Activated T-cell treated with anti-CD3 and anti-CD28 coated beads for 1 hour (primary cell): ENCODE measurements around the gene TLX2.

ENCODE experiments used
- DNase-seq: peaks from one replicate; pipeline ENCODE4 v3.0.0-alpha.2; 2020; ENCODE audit warnings: low read depth

TLX2 gene

GRCh38 chr2:74531666-74532065 lies 17.4 kb downstream of the TLX2 start:
- DNase-seq, result no peak

- no peak for DNase-seq
These were observed 18.0 kb downstream of the TLX2 start for GRCh38 chr2:74532222-74532621.

GRCh38 chr2:74533464-74533863 lies 19.2 kb downstream of the TLX2 start:
- DNase-seq, result no peak

- no peak for DNase-seq
These were observed 20.2 kb downstream of the TLX2 start for GRCh38 chr2:74534411-74534810.

GRCh38 chr2:74535440-74535965 lies 21.3 kb downstream of the TLX2 start:
- DNase-seq, result no peak

GRCh38 chr2:74536166-74536950 lies 22.1 kb downstream of the TLX2 start:
- DNase-seq, result no peak

- no peak for DNase-seq
These were observed 22.9 kb downstream of the TLX2 start for GRCh38 chr2:74537140-74537539.

- DNase-seq, result no peak
These were observed 24.7 kb downstream of the TLX2 start for GRCh38 chr2:74538881-74539339.

- DNase-seq, result no peak
These were observed 26.0 kb downstream of the TLX2 start for GRCh38 chr2:74540291-74540690.

- no peak for DNase-seq
These were observed 28.7 kb downstream of the TLX2 start for GRCh38 chr2:74542978-74543377.

- no peak for DNase-seq
These were observed 30.4 kb downstream of the TLX2 start for GRCh38 chr2:74544634-74545033.

- DNase-seq, result no peak
These were observed 31.8 kb downstream of the TLX2 start for GRCh38 chr2:74546004-74546403.

GRCh38 chr2:74548285-74548899 lies 34.1 kb downstream of the TLX2 start:
- no peak for DNase-seq

GRCh38 chr2:74548900-74549826 lies 34.9 kb downstream of the TLX2 start:
- DNase-seq, result no peak

GRCh38 chr2:74550231-74550630 lies 36.0 kb downstream of the TLX2 start:
- DNase-seq, result no peak

- DNase-seq, result no peak
These were observed 37.3 kb downstream of the TLX2 start for GRCh38 chr2:74551530-74551929.

GRCh38 chr2:74551942-74552913 lies 38.0 kb downstream of the TLX2 start:
- DNase-seq, result no peak

GRCh38 chr2:74552914-74553811 lies 38.9 kb downstream of the TLX2 start:
- no peak for DNase-seq

GRCh38 chr2:74553892-74554819 lies 39.9 kb downstream of the TLX2 start, which contains the start of the genes DOK1 and LOXL3:
TSS of gene DOK1 (plus strand) at chr2:74554720. CDS start at chr2:74554755, 35 bp downstream.
TSS of gene LOXL3 (minus strand) at chr2:74553942. CDS start at chr2:74552634, 1,308 bp downstream.
- peak; percentile 75 for DNase-seq
